H1 (cell line): ENCODE measurements around the gene HOXA10. TPM values are rescaled to one million over a fixed set of nuclear protein-coding genes. Genes with fewer than 3 reads are reported as not detected.

Experiments used
- BACH1 ChIP-seq: IDR thresholded peaks from 2 replicates; pipeline ENCODE4 v1.6.1; 2012; ENCODE audit warnings: low read length, improper control_type of control experiment
- CBX5 ChIP-seq: fragments of 300-800, 300-1000 bp; sonication (generic); IDR thresholded peaks from 2 replicates; pipeline ENCODE4 v1.7.1; 2016; ENCODE audit warnings: antibody characterized with exemption, low read length, low read depth
- CEBPB ChIP-seq: IDR thresholded peaks from 2 replicates; pipeline ENCODE4 v1.6.1; 2012; ENCODE audit warnings: low read depth, low read length
- CHD1 ChIP-seq: IDR thresholded peaks from 2 replicates; pipeline ENCODE4 v1.6.1; 2012; ENCODE audit warnings: low read depth, low read length, improper control_type of control experiment
- CTBP2 ChIP-seq: IDR thresholded peaks from 2 replicates; pipeline ENCODE4 v1.7.0; 2011; ENCODE audit warnings: borderline replicate concordance, mild to moderate bottlenecking, moderate library complexity, mixed read lengths, low read length; ENCODE audit not compliant: insufficient read depth, insufficient read length
- FOSL1 ChIP-seq: IDR thresholded peaks from 2 replicates; pipeline ENCODE4 v1.6.1; 2011; ENCODE audit warnings: mild to moderate bottlenecking, low read depth, low read length, moderate library complexity; ENCODE audit not compliant: insufficient read depth
- GABPA ChIP-seq: IDR thresholded peaks from 2 replicates; pipeline ENCODE4 v1.6.1; 2011; ENCODE audit warnings: mild to moderate bottlenecking, low read length, moderate library complexity, borderline replicate concordance; ENCODE audit not compliant: insufficient read depth
- KDM1A ChIP-seq: fragments of 200-600, 300-600 bp; sonication (generic); IDR thresholded peaks from 2 replicates; pipeline ENCODE4 v1.7.1; 2016; ENCODE audit warnings: mild to moderate bottlenecking, low read length, borderline replicate concordance
- POLR2A ChIP-seq, 2 experiments: IDR thresholded peaks; 1 replicate in 1 of 2; 2 replicates in 1 of 2; pipeline ENCODE4 v1.6.1; 2011; ENCODE audit warnings: low read depth in 2 of 2, low read length in 2 of 2, mild to moderate bottlenecking in 2 of 2; ENCODE audit errors: control extremely low read depth in 1 of 2
- POU5F1 ChIP-seq: IDR thresholded peaks from 2 replicates; pipeline ENCODE4 v1.6.1; 2011; ENCODE audit warnings: low read depth, mild to moderate bottlenecking, low read length, moderate library complexity
- RAD21 ChIP-seq, 2 experiments: IDR thresholded peaks in 1 of 2; conservative IDR thresholded peaks in 1 of 2; 2 replicates each; pipeline ENCODE4 v1.6.1; 2011; ENCODE audit warnings: low read depth in 2 of 2, low read length in 2 of 2, improper control_type of control experiment in 1 of 2, inconsistent platforms in 1 of 2, mild to moderate bottlenecking in 1 of 2, moderate library complexity in 1 of 2
- RFX5 ChIP-seq: IDR thresholded peaks from 2 replicates; pipeline ENCODE4 v1.6.1; 2011; ENCODE audit warnings: low read depth, low read length, improper control_type of control experiment, borderline replicate concordance
- RNF2 ChIP-seq: fragments of 200-900, 300-1000 bp; sonication (generic); IDR thresholded peaks from 2 replicates; pipeline ENCODE4 v1.7.1; 2016; ENCODE audit warnings: borderline replicate concordance, low read depth, mild to moderate bottlenecking, antibody characterized with exemption, low read length; ENCODE audit not compliant: poor library complexity, severe bottlenecking; ENCODE audit errors: missing control alignments
- SAP30 ChIP-seq: fragments of 300-600 bp; sonication (generic); IDR thresholded peaks from 2 replicates; pipeline ENCODE4 v1.7.1; 2012; ENCODE audit warnings: low read length, moderate library complexity, mild to moderate bottlenecking, inconsistent platforms; ENCODE audit not compliant: insufficient read depth, insufficient replicate concordance
- SIX5 ChIP-seq: IDR thresholded peaks from 2 replicates; pipeline ENCODE4 v1.6.1; 2011; ENCODE audit warnings: mild to moderate bottlenecking, low read depth, low read length
- SP1 ChIP-seq: IDR thresholded peaks from 2 replicates; pipeline ENCODE4 v1.6.1; 2011; ENCODE audit warnings: low read depth, low read length
- SUZ12 ChIP-seq: fragments of 200-600 bp; sonication (generic); IDR thresholded peaks from 2 replicates; pipeline ENCODE4 v1.6.1; 2012; ENCODE audit warnings: mild to moderate bottlenecking, inconsistent platforms, low read length, moderate library complexity, mixed read lengths
- TAF1 ChIP-seq: IDR thresholded peaks from 2 replicates; pipeline ENCODE4 v1.6.1; 2011; ENCODE audit warnings: mild to moderate bottlenecking, low read depth, low read length
- ZNF274 ChIP-seq: IDR thresholded peaks from 2 replicates; pipeline ENCODE4 v1.7.0; 2012; ENCODE audit warnings: low read length, borderline replicate concordance; ENCODE audit errors: extremely low read depth
- polyA plus RNA-seq, 7 experiments: library from polyadenylated mRNA; depleted of rRNA in 3 of 7; stranded (reverse) in 5 of 7; unstranded in 2 of 7; fragments of >200 nt in 5 of 7; fragments of 200-250 nt in 2 of 7; gene quantifications; 1 replicate in 5 of 7; 2 replicates in 1 of 7; 4 replicates in 1 of 7; pipeline versions ENCODE4 v1.2.1 to v1.2.3, GENCODE V29; 2011 to 2013; ENCODE audit warnings: missing spikeins in 2 of 7, mixed read lengths in 2 of 7
- total RNA-seq: library from RNA; stranded (reverse); fragmentation: NEBNext Ultra II Directional; extraction: Animal tissue kit (Norgen Biotek cat#: 25700); gene quantifications from 2 replicates; pipeline ENCODE4 v1.2.1, GENCODE V29; 2021

HOXA10 gene
- total and polyA plus RNA-seq, 2 of the 8 experiments (the other 6 are each of a cell fraction or from before 2014, with no cell fraction given): not detected

GRCh38 chr7:27200761-27201579, 26.9 kb upstream of the HOXA10 start (continued):
- TF ChIP-seq POU5F1: no peak
- TF ChIP-seq SP1: no peak
- TF ChIP-seq RNF2: peak; percentile 63
- no peak for TF ChIP-seq SIX5
- TF ChIP-seq CHD1: no peak
- no peak for TF ChIP-seq SAP30
- no peak for TF ChIP-seq CTBP2
- no peak for TF ChIP-seq RAD21 (IDR thresholded peaks at IDR 0.05 in 1 of 2, conservative IDR thresholded peaks at IDR 0.05 in 1 of 2; ENCODE audit: low read depth in 2 of 2, low read length in 2 of 2)
- no peak for TF ChIP-seq FOSL1
- no peak for TF ChIP-seq GABPA
- no peak for TF ChIP-seq RFX5
- no peak for TF ChIP-seq KDM1A
- no peak for TF ChIP-seq POLR2A (IDR thresholded peaks at IDR 0.05; ENCODE audit: control extremely low read depth in 1 of 2, low read depth in 2 of 2, low read length in 2 of 2)
- no peak for TF ChIP-seq TAF1
- TF ChIP-seq SUZ12: peak; percentile 89
- no peak for TF ChIP-seq ZNF274
- no peak for TF ChIP-seq CBX5
- TF ChIP-seq CEBPB: no peak
- TF ChIP-seq BACH1: no peak
- TF ChIP-seq, all 59 proteins: peak for 4
